GM18520 (cell line): ENCODE measurements around the gene CTDSP2.
"Not testable (repeated sequence)": the region's sequence is repeated elsewhere in the genome, so short reads cannot be mapped to it uniquely, and the experiment has no call there.

Experiments
- ATAC-seq: cut with Tn5 transposase; IDR thresholded peaks from one replicate; pipeline ENCODE4 v1.9.1; 2021; ENCODE audit not compliant: unreplicated experiment

CTDSP2 gene

DNA sequence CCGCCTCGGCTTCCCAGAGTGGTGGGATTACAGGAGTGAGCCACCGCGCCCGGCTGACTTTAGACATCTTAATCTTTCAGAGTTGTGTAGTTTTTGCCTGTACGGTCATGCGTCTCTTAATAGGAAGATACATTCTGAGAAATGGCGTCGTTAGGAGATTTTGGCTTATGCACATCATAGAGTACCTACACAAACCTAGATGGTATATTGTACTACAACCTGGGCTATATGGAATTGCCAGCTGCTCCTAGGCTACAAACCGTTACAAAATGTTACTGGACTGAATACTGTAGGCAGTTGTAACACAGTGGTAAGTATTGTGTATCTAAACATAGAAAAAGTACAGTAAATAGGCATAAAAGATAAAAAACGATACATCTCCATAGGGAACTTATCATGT is 62.7 kb downstream of the CTDSP2 start:
- ATAC-seq = no peak

GRCh38 chr12:57783466-57783801 is 63.1 kb downstream of the CTDSP2 start:
- no peak for ATAC-seq

DNA sequence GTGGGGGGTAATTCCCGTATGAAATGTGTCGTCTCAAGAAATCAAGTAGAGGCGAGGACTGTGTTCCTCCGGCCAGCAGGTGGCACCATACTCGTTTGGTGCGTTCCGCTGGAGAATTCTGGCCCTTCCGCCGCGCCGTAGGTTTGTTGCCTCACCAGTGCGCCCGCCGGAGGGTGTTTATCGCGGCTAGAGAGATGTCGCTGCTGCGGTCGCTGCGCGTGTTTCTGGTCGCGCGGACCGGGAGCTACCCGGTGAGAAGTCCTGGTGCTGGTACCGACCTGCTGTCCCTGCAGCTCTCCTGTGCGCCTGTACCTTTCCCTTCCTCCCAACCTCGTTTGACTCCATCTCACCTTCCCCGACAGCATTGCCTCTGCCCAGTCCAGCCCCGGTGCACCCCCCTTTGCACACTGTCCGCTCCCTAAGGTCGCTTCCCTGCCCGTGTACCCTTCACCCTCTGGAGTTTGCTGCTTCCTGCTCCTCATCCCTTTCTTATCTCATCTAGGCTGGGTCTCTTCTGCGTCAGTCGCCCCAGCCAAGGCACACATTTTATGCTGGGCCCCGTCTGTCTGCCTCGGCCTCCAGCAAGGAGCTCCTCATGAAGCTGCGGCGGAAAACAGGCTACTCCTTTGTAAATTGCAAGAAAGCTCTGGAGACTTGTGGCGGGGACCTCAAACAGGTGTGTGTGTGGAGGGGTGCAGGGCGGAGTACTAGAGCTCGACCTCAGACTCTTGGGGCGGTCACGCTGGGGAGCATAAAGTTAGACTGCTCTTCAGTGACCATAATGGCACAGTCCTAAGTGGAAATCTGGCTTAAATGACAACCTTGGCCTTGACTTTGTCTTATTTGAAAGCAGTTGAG is 63.7 kb downstream of the CTDSP2 start, which contains the start of gene TSFM:
Gene TSFM, plus strand, starts transcription at position 180 of the 858 bp plus-strand sequence. Its CDS starts 15 bp downstream, at position 195.
- ATAC-seq = peak; percentile 85

DNA sequence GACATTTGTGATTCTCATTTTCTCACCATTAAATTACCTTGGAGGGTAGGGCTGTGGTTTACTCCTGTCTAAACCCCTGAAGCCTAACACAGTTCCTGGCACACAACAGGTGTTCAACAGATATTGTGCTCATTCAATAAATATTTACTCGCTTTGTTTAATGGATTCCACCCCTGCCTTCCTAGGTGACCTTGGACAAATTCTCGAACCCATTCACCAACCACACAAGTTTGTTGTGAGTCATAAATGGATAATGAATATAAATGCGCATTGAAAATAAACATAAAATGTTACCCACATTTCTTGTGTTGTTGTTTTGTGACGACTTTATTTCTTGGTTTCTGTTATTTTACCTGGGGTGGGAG is 64.3 kb downstream of the CTDSP2 start:
- ATAC-seq = no peak

DNA sequence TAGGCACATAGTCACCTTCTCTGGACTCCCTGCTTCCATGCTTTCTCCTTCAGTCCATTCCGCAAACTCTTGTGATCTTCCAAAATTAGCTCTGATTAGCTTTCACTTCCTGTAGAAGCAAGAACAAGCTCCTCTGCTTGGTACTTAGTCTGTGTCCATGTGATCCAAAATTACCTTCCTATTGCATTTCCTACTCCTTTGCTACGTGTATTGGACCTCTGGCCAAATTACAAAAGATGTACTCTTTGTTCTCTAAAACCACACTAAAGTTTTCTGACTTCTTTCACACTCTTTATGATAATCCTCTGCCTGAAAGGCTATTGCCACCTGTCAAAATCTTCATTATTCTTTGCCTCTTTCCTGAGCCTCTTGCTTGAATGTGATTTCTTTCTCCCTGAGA is 64.7 kb downstream of the CTDSP2 start:
- ATAC-seq = no peak

DNA sequence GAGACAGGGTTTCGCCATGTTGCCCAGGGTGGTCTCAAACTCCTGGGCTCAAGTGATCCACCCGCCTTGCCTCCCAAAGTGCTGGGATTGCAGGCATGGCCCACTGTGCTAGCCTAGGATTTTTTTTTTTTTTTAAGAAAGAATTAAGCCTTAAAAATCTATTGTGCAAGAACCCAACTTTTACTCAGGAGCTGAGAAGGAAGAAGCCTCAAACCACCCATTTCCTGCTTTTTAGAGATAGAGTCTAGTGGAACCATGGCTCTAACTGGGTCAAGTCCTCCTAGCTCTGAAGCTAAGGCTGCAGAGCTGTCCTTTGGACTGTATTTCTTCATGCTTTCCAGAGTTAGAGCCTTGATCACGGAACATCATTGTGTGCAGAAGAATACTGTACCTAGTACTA is 65.3 kb downstream of the CTDSP2 start:
- no peak for ATAC-seq

- ATAC-seq = no peak
Observed at GRCh38 chr12:57780284-57780897, 66.1 kb downstream of the CTDSP2 start.

GRCh38 chr12:57779736-57780135 is 66.8 kb downstream of the CTDSP2 start:
- ATAC-seq = no peak

DNA sequence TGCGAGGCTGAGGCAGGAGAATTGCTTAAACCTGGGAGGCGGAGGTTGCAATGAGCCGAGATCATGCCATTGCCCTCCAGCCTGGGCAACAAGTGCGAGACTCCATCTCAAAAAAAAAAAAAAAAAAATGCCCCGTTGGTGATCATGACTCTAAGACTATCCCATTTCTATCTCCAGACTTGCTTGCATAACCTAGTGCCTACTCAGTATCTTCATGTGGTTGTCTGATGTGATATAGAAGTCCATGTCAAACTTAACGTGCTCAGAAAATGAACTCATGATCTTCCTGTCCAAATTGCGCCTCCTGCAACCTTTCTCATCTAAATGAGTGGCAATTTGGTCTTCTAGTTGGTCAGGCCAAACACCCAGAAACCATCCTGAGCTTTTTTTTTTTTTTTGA is 68.6 kb downstream of the CTDSP2 start:
- no peak for ATAC-seq

- no peak for ATAC-seq
Observed at GRCh38 chr12:57777367-57777766, 69.2 kb downstream of the CTDSP2 start.

DNA sequence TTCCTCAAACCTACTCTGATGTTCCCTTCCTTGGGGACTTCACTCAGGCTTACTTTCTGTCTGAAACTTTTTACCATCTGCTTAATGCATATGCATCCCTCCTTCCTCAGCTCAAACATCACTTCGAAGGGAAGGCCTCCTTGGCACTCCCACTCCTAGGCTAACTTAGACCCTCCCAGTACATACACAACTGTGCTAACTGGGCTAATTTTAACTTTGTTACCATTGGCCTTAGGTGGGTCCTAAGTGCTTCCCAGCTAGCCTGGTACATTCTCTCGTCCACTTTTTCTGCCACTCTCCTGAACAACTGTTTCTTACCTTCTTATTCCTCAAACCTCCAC is 70.3 kb downstream of the CTDSP2 start:
- no peak for ATAC-seq

DNA sequence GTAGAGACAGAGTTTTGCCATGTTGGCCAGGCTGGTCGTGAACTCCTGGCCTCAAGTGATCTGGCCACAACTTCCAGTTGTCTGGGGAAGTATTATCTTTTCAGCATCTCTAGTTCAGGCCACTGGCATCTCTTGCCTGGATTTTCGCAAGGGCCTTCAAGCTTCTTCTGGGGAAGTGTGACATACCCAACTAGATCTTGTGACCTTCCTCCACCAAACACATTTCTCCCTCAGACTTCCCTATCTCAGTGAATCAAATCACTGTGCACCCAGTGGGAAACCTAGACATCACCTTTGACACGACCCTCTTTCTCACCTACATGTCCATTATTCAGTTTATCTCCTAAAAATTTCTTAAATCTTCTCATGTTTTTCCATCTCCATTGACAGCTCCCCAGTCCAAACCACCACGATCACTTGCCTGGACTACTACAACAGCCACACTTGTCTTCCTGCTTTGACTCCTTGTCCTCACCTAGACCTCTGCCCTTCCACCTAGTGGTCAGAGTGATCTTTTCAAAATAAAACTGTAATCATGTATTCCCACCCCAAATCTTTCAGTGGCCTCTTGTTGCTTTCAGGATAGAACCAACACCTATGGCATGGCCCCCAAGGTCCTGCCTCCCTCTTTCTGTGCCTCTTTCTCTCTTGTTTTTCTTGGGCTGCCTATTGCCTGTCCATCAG is 70.8 kb downstream of the CTDSP2 start:
- ATAC-seq = no peak

- no peak for ATAC-seq
Observed at GRCh38 chr12:57775044-57775443, 71.5 kb downstream of the CTDSP2 start.

DNA sequence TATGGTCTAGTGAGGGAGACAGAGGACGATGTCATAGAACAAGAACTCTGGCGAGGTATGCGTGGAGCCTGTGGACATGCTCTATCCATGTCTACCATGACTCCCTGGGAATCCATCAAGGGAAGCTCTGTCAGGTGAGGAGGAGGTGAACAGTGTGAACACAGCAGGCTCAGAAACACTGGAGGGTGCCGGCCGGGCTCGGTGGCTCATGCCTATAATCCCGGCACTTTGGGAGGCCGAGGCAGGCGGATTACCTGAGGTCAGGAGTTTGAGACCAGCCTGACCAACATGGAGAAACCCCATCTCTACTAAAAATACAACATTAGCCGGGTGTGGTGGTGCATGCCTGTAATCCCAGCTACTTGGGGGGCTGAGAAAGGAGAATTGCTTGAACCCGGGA is 71.9 kb downstream of the CTDSP2 start:
- ATAC-seq = not testable (repeated sequence)

- no peak for ATAC-seq
Observed at GRCh38 chr12:57772429-57773322, 73.9 kb downstream of the CTDSP2 start, which contains the start of gene EEF1AKMT3. TSS of gene EEF1AKMT3 (plus strand) at chr12:57772614. CDS start at chr12:57772725, 111 bp downstream.

GRCh38 chr12:57771873-57772428 is 74.6 kb downstream of the CTDSP2 start, which contains the start of gene METTL1:
TSS of gene METTL1 (minus strand) at chr12:57772105. CDS start at chr12:57772083, 22 bp downstream.
- ATAC-seq = peak; percentile 66

DNA sequence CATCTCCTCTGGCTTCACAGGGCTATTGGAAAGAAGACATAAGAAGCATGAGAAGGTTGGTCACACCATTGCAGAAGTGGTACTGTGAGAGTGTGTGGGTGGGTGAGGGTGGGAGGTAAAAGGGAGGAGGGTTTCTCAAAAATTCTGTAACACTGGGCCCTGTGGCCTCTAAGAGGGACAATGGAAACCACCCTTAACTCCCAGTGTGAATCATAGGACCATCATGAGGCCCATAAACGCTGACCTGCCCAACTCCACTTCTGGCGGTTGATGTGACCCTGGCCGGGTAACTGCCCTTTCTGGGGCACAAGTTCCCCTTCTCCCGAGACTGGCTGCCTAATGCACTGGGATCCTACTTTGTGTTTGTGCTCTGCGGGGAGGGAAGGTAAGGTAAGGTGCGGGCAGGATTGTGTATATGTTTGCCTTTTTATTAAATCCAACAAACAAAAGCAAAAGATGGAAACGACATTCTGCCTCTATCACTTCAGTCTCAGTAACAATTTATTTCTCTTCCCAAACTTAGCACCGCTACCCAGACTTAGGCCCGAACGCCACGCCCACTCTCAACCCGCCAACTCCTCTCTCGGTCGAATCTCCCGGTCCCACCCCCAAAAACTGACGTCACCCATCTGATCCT is 75.2 kb downstream of the CTDSP2 start:
- peak; percentile 36 for ATAC-seq

GRCh38 chr12:57770734-57771133 is 75.8 kb downstream of the CTDSP2 start:
- ATAC-seq = no peak
